Thoracic aorta (tissue), 2 donors: ENCODE measurements around the gene SPOCK1. TPM values are rescaled to one million over a fixed set of nuclear protein-coding genes. Genes with fewer than 3 reads are reported as not detected.
A peak's percentile ranks its signal among the peaks of the same experiment; 100 is the strongest.

Experiments used
- ATAC-seq: fragments of 150-250 bp; one replicate; pipeline ENCODE4 v1.8.0; 2017; ENCODE audit warnings: low read depth; ENCODE audit not compliant: insufficient number of reproducible peaks, low FRiP score
- DNase-seq: peaks from one replicate; pipeline ENCODE4 v3.0.0-alpha.2; 2020; ENCODE audit warnings: low spot score
- H3K27ac ChIP-seq, 2 donors: fragments of 200-600 bp; sonication (generic); 1 replicate in 1 of 2; 2 replicates in 1 of 2; pipeline ENCODE4 v1.5.1; 2016; ENCODE audit warnings: mild to moderate bottlenecking in 2 of 2, moderate library complexity in 2 of 2
- H3K27me3 ChIP-seq: fragments of 200-600 bp; sonication (generic); replicated peaks from 2 replicates; pipeline ENCODE4 v1.6.0; 2016; ENCODE audit warnings: mild to moderate bottlenecking; ENCODE audit not compliant: insufficient read depth
- H3K36me3 ChIP-seq: fragments of 200-600 bp; sonication (generic); one replicate; pipeline ENCODE4 v1.5.1; 2016
- H3K4me1 ChIP-seq, 2 donors: fragments of 200-600 bp; sonication (generic); 1 replicate in 1 of 2; 2 replicates in 1 of 2; pipeline versions ENCODE4 v1.5.1 to v1.6.0; 2016; ENCODE audit warnings: low read depth in 2 of 2, mild to moderate bottlenecking in 1 of 2; ENCODE audit not compliant: control insufficient read depth in 1 of 2
- H3K4me3 ChIP-seq: fragments of 200-600 bp; sonication (generic); 2 replicates; pipeline ENCODE4 v1.5.1; 2016; ENCODE audit warnings: mild to moderate bottlenecking
- H3K9me3 ChIP-seq: fragments of 200-600 bp; sonication (generic); 2 replicates; pipeline ENCODE4 v1.5.1; 2016
- total RNA-seq, 2 donors: library from RNA; depleted of rRNA; stranded (reverse); fragments of >200 nt; gene quantifications; one replicate each; pipeline versions ENCODE4 v1.1.0 to v1.2.3, GENCODE V29; 2016
- TF ChIP-seq, protein P1 (sequence below): fragments of 200-600 bp; sonication (generic); IDR thresholded peaks from one replicate; pipeline ENCODE4 v1.5.1; 2019; ENCODE audit warnings: antibody characterized with exemption

The SPOCK1 gene
- total RNA-seq, 2 donors from 2014 or later, result 25.2 to 43.2 TPM

DNA sequence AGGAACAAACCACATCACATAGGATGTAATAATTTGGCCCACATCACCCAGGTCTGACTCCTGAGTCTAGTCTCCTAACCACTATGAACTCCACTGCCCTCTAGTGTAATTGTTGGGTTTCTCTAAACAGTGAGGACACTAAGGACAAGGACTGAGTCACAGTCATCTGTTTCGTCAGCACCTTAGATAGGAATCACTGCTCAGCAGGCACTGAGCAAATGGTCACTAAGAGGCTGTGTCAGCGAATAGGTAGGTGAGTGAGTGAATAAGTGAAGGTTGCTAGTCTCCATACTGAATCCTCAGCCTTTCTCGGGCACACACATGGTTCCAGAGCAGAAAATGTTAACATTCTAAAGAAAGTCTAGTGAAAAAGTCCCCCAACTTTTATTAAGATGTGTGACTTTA is 278.6 kb downstream of the SPOCK1 start:
- TF ChIP-seq, protein P1, sequence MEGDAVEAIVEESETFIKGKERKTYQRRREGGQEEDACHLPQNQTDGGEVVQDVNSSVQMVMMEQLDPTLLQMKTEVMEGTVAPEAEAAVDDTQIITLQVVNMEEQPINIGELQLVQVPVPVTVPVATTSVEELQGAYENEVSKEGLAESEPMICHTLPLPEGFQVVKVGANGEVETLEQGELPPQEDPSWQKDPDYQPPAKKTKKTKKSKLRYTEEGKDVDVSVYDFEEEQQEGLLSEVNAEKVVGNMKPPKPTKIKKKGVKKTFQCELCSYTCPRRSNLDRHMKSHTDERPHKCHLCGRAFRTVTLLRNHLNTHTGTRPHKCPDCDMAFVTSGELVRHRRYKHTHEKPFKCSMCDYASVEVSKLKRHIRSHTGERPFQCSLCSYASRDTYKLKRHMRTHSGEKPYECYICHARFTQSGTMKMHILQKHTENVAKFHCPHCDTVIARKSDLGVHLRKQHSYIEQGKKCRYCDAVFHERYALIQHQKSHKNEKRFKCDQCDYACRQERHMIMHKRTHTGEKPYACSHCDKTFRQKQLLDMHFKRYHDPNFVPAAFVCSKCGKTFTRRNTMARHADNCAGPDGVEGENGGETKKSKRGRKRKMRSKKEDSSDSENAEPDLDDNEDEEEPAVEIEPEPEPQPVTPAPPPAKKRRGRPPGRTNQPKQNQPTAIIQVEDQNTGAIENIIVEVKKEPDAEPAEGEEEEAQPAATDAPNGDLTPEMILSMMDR, result peak; percentile 15
- peak; percentile 55 for ATAC-seq

GRCh38 chr5:137218896-137219295 is 280.2 kb downstream of the SPOCK1 start:
- DNase-seq, result no peak
- H3K27me3 ChIP-seq, result no peaks in the 10 kb centered on the region
- H3K9me3 ChIP-seq, result no peaks in the 10 kb centered on the region
- no peaks in the 10 kb centered on the region for H3K36me3 ChIP-seq
- H3K27ac ChIP-seq, result no peak overlapping the region
- peaks cover 6 to 20% of the 10 kb centered on the region in 2 donors for H3K4me1 ChIP-seq
- no peak for ATAC-seq
- TF ChIP-seq, protein P1, result no peak
- no peak overlapping the region for H3K4me3 ChIP-seq

More for the DNA sequence above, 278.6 kb downstream of the SPOCK1 start:
- DNase-seq, result no peak
- Histone ChIP-seq H3K9me3 (no peaks in the 10 kb centered on the region), H3K4me1 (peaks cover 6 to 24% of the 10 kb centered on the region in 2 donors), H3K27ac (no peak overlapping the region), H3K27me3 (no peaks in the 10 kb centered on the region), H3K4me3 (no peak overlapping the region), H3K36me3 (no peaks in the 10 kb centered on the region)

DNA sequence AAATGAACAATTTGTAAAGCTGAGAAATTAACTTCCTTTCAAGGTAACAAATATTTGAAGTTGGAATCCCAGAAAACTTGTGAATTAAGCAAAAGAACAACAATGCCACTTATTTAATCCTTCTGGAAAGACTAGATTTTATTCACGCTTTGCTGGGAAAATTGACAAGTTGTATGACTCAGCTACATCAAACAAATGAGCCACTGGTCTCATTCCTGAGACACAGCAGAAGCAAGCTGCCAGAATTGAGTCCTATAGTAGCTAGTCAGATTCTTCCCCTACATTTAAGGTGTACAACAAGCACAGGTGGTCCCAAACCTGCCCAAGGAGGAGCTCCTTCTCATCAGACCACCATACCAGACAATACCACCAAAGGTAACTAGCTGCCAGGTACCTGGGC is 280.7 kb downstream of the SPOCK1 start:
- Histone ChIP-seq H3K4me1 (peaks cover 6 to 15% of the 10 kb centered on the region in 2 donors), H3K4me3 (no peak overlapping the region), H3K27me3 (no peaks in the 10 kb centered on the region), H3K27ac (no peak overlapping the region), H3K36me3 (no peaks in the 10 kb centered on the region), H3K9me3 (no peaks in the 10 kb centered on the region)
- ATAC-seq (no peak), DNase-seq (no peak)
- TF ChIP-seq, protein P1, result no peak

- Histone ChIP-seq H3K27me3 (no peaks in the 10 kb centered on the region), H3K9me3 (no peaks in the 10 kb centered on the region), H3K4me1 (peaks cover 6 to 14% of the 10 kb centered on the region in 2 donors), H3K4me3 (no peak overlapping the region), H3K27ac (no peak overlapping the region), H3K36me3 (no peaks in the 10 kb centered on the region)
- TF ChIP-seq, protein P1, result no peak
- DNase-seq, result no peak
- ATAC-seq, result no peak
These were observed 281.4 kb downstream of the SPOCK1 start for GRCh38 chr5:137217599-137218200.

GRCh38 chr5:137216976-137217598 is 282.0 kb downstream of the SPOCK1 start:
- ATAC-seq, result no peak
- peaks cover 6 to 14% of the 10 kb centered on the region in 2 donors for H3K4me1 ChIP-seq
- H3K27ac ChIP-seq, result no peak overlapping the region
- TF ChIP-seq, protein P1, result no peak
- H3K36me3 ChIP-seq, result no peaks in the 10 kb centered on the region
- no peak for DNase-seq
- no peaks in the 10 kb centered on the region for H3K9me3 ChIP-seq
- H3K4me3 ChIP-seq, result no peak overlapping the region
- H3K27me3 ChIP-seq, result no peaks in the 10 kb centered on the region
